Lung (tissue), 12 donors: ENCODE results near the gene C1orf74. TPM values are rescaled to one million over a fixed set of nuclear protein-coding genes. Genes with fewer than 3 reads are reported as not detected.

ENCODE experiments used
- ATAC-seq: fragments of 200-7000 bp; cut with Tn5 transposase; one replicate; pipeline ENCODE4 v1.9.1; 2020; ENCODE audit warnings: moderate number of reproducible peaks; ENCODE audit not compliant: insufficient read depth, low FRiP score
- DNase-seq, 3 donors: peaks; one replicate each; pipeline ENCODE4 v3.0.0-alpha.2; 2013 to 2017
- H3K27ac ChIP-seq, 2 donors: one replicate each; pipeline ENCODE4 v1.5.1; 2013; ENCODE audit warnings: mild to moderate bottlenecking in 2 of 2, moderate library complexity in 2 of 2, control low read depth in 1 of 2, inconsistent platforms in 1 of 2, low read depth in 1 of 2, low read length in 1 of 2
- H3K27me3 ChIP-seq, 3 donors: one replicate each; pipeline ENCODE4 v1.5.1; 2013; ENCODE audit warnings: low read length in 2 of 3; ENCODE audit not compliant: control insufficient read depth in 3 of 3, insufficient read depth in 3 of 3
- H3K36me3 ChIP-seq, 4 donors: one replicate each; pipeline ENCODE4 v1.5.1; 2013; ENCODE audit warnings: low read length in 4 of 4, mild to moderate bottlenecking in 1 of 4, moderate library complexity in 1 of 4; ENCODE audit not compliant: control insufficient read depth in 4 of 4, insufficient read depth in 4 of 4
- H3K4me1 ChIP-seq, 5 donors: one replicate each; pipeline ENCODE4 v1.5.1; 2013; ENCODE audit warnings: low read length in 5 of 5, mild to moderate bottlenecking in 2 of 5, moderate library complexity in 1 of 5; ENCODE audit not compliant: control insufficient read depth in 5 of 5, insufficient read depth in 5 of 5
- H3K4me3 ChIP-seq: one replicate; pipeline ENCODE4 v1.5.1; 2013; ENCODE audit warnings: mild to moderate bottlenecking, control low read depth, moderate library complexity
- H3K9ac ChIP-seq, 2 donors: one replicate each; pipeline ENCODE4 v1.5.1; 2013; ENCODE audit warnings: low read length in 2 of 2, control low read depth in 1 of 2; ENCODE audit not compliant: insufficient read depth in 1 of 2
- H3K9me3 ChIP-seq, 4 donors: one replicate each; pipeline ENCODE4 v1.5.1; 2013; ENCODE audit warnings: low read length in 3 of 4, mild to moderate bottlenecking in 1 of 4, moderate library complexity in 1 of 4; ENCODE audit not compliant: control insufficient read depth in 4 of 4, insufficient read depth in 3 of 4
- WGBS, 2 donors: extraction: QIAGEN DNeasy Blood & Tissue Kit; methylation state at CpG; one replicate each; pipeline ENCODE4 v1.1.7; 2013; 5-methylcytosine and 5-hydroxymethylcytosine counted together
- polyA plus RNA-seq, 2 donors: library from polyadenylated mRNA; stranded (reverse); fragments of 200-250 nt; gene quantifications; one replicate each; pipeline ENCODE4 v1.2.1, GENCODE V29; 2013
- total RNA-seq, 2 donors: library from RNA; depleted of rRNA in 1 of 2; stranded (reverse); fragments of >200 nt in 1 of 2; gene quantifications; one replicate each; pipeline ENCODE4 v1.2.1, GENCODE V29; 2014 to 2021
- TF ChIP-seq, protein P1 (sequence below): IDR thresholded peaks from 2 replicates; pipeline ENCODE4 v1.5.1; 2012; ENCODE audit warnings: mild to moderate bottlenecking; ENCODE audit errors: control extremely low read depth, extremely low read depth
- donor health status: control.
- donor health status: control.
- donor health status: Bipolar disorder and iron deficiency.
- donor health status: healthy.
- donor health status: DM: yes; HTN: yes; CAD: no.

Gene C1orf74
- total and polyA plus RNA-seq, 4 donors, result 0.75 to 2.5 (median 1.5) TPM

GRCh38 chr1:209741889-209742288 is 42.5 kb downstream of the C1orf74 start:
- Histone ChIP-seq H3K27ac (peak overlapping the region in 1 of 2 donors; percentile 15), H3K27me3 (no peaks in the 10 kb centered on the region), H3K9ac (no peak overlapping the region), H3K4me1 (peaks cover 0 to 14% (median 5%) of the 10 kb centered on the region in 5 donors), H3K9me3 (no peaks in the 10 kb centered on the region), H3K36me3 (no peaks in the 10 kb centered on the region), H3K4me3 (no peak overlapping the region)
- DNase-seq (no peak), ATAC-seq (no peak)
- TF ChIP-seq, protein P1, sequence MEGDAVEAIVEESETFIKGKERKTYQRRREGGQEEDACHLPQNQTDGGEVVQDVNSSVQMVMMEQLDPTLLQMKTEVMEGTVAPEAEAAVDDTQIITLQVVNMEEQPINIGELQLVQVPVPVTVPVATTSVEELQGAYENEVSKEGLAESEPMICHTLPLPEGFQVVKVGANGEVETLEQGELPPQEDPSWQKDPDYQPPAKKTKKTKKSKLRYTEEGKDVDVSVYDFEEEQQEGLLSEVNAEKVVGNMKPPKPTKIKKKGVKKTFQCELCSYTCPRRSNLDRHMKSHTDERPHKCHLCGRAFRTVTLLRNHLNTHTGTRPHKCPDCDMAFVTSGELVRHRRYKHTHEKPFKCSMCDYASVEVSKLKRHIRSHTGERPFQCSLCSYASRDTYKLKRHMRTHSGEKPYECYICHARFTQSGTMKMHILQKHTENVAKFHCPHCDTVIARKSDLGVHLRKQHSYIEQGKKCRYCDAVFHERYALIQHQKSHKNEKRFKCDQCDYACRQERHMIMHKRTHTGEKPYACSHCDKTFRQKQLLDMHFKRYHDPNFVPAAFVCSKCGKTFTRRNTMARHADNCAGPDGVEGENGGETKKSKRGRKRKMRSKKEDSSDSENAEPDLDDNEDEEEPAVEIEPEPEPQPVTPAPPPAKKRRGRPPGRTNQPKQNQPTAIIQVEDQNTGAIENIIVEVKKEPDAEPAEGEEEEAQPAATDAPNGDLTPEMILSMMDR, result no peak
- 67 to 76% methylated on average over 2 of the region's 2 CpGs for WGBS, 2 donors

DNA sequence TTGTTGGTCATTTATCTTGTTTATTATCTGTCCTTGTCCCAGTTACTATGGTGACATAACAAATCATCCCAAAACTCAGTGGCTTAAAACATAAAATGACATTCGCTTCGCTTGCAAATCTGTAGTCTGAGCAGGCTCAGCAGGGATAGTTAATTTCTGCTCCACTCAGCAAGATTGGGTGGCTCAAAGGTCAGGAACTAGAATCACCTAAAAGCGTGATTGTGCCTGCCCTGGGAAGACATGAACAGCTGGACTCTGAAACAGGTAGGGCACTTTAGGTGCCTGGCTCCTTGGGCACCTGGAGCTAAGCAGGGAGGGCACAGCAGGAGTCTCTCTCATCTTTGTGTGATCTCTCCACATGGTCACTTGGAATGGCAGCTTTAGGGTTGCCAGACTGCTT is 43.2 kb downstream of the C1orf74 start:
- Histone ChIP-seq H3K9me3 (no peaks in the 10 kb centered on the region), H3K27me3 (no peaks in the 10 kb centered on the region), H3K4me3 (no peak overlapping the region), H3K4me1 (peaks cover 0 to 14% (median 5%) of the 10 kb centered on the region in 5 donors), H3K27ac (no peak overlapping the region), H3K9ac (no peak overlapping the region), H3K36me3 (no peaks in the 10 kb centered on the region)
- ATAC-seq (no peak), DNase-seq (no peak)
- TF ChIP-seq, protein P1, result no peak
- WGBS, 2 donors, result 89 to 94% methylated on average over 3 of the region's 3 CpGs

- Histone ChIP-seq H3K9ac (no peak overlapping the region), H3K27ac (no peak overlapping the region), H3K4me1 (peaks cover 0 to 14% (median 8%) of the 10 kb centered on the region in 5 donors), H3K27me3 (peaks cover 0 to 3% (median 0%) of the 10 kb centered on the region in 3 donors), H3K9me3 (no peaks in the 10 kb centered on the region), H3K36me3 (no peaks in the 10 kb centered on the region), H3K4me3 (no peak overlapping the region)
- DNase-seq, result no peak
- 97 to 100% methylated on average over 1 of the region's 1 CpG for WGBS, 2 donors
- ATAC-seq, result no peak
- TF ChIP-seq, protein P1, result no peak
Measured at GRCh38 chr1:209738270-209738669, 46.1 kb downstream of the C1orf74 start.

DNA sequence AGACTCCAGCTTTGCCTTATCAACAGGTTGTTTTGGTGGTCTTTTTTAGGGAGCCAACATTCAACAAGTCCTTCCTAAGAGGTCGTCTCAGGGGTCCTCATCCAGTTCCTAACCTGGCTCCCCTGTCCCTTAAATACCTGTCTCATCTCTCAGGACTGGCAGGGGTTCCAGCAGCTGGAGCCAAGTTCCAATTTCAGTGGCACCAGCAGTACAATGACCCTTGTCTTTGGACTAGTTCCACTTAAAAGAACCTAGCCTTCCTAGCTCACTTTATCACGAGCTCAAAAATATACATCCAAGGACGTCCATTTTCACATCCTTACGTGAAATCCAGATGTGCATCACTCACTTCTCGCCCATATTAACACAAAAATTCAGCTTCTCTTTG is 47.2 kb downstream of the C1orf74 start:
- WGBS, 2 donors, result 82 to 91% methylated on average over 5 of the region's 5 CpGs

More for the DNA sequence above, 47.2 kb downstream of the C1orf74 start:
- Histone ChIP-seq H3K36me3 (no peaks in the 10 kb centered on the region), H3K27me3 (peaks cover 0 to 3% (median 0%) of the 10 kb centered on the region in 3 donors), H3K4me3 (no peak overlapping the region), H3K27ac (no peak overlapping the region), H3K4me1 (peaks cover 0 to 14% (median 5%) of the 10 kb centered on the region in 5 donors), H3K9ac (no peak overlapping the region), H3K9me3 (no peaks in the 10 kb centered on the region)
- no peak for ATAC-seq
- TF ChIP-seq, protein P1, result no peak
- no peak for DNase-seq
